PC-9 (cell line): Measurements from ENCODE around the gene MITF.

Experiments used
- EZH2 ChIP-seq: fragments of 200-600 bp; sonication (generic); IDR thresholded peaks from 2 replicates; pipeline ENCODE4 v1.8.0; 2017; ENCODE audit warnings: antibody characterized with exemption, low read depth
- TF ChIP-seq, protein P1 (sequence below): fragments of 200-600 bp; sonication (generic); conservative IDR thresholded peaks from 2 replicates; pipeline ENCODE4 v1.6.1; 2017; ENCODE audit warnings: mixed run types, antibody characterized with exemption, mild to moderate bottlenecking, moderate library complexity

DNA sequence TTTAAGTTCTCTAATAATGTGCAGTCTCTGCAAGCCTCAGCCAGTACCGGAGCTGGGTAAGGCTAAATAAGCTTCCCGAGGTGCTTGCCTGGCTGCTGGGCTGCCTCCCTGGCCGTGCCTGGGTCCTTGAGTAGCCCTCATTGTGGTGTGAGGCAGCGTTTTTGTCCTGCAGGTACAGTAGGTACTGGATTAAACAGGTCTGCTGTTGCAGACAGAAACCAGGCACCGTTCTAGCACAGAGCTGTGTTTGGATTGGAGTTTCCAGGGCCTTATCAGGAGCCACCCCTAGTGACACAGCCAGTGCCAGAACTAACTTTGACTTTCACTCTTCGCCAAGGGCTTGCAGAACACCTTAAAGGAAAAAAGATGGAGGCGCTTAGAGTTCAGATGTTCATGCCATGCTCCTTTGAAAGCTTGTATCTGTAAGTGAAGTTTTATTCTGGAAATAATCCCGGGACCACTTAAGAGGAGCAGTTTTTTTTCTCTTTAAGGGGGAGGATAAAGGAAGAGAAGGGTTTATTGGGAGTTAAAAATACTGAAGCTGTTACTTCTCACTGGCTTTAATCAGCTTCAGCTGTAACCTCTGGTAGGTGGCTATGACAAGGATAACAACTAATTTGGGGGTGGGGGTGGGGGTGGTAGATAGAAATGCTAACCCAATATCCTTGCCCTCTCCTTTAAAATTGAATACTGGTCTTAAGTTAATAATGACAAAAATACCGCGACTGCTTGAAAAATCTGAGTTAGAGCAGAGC is 126.8 kb downstream of the MITF start:
- TF ChIP-seq, protein P1, sequence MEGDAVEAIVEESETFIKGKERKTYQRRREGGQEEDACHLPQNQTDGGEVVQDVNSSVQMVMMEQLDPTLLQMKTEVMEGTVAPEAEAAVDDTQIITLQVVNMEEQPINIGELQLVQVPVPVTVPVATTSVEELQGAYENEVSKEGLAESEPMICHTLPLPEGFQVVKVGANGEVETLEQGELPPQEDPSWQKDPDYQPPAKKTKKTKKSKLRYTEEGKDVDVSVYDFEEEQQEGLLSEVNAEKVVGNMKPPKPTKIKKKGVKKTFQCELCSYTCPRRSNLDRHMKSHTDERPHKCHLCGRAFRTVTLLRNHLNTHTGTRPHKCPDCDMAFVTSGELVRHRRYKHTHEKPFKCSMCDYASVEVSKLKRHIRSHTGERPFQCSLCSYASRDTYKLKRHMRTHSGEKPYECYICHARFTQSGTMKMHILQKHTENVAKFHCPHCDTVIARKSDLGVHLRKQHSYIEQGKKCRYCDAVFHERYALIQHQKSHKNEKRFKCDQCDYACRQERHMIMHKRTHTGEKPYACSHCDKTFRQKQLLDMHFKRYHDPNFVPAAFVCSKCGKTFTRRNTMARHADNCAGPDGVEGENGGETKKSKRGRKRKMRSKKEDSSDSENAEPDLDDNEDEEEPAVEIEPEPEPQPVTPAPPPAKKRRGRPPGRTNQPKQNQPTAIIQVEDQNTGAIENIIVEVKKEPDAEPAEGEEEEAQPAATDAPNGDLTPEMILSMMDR = no peak
- no peak for TF ChIP-seq EZH2
